Epithelial cell of proximal tubule (primary cell): Measurements from ENCODE around the gene STN1. TPM values are rescaled to one million over a fixed set of nuclear protein-coding genes. Genes with fewer than 3 reads are reported as not detected.

Source experiments
- DNase-seq: peaks from one replicate; pipeline ENCODE4 v3.0.0-alpha.2; 2011; ENCODE audit warnings: low read depth
- H3K4me3 ChIP-seq: 2 replicates; pipeline ENCODE4 v1.5.1; 2011; ENCODE audit warnings: low read depth, mild to moderate bottlenecking, low read length
- CTCF ChIP-seq: conservative IDR thresholded peaks from 2 replicates; pipeline ENCODE4 v1.5.1; 2012; ENCODE audit warnings: low read depth, mild to moderate bottlenecking, low read length
- total RNA-seq: library from RNA; depleted of rRNA; stranded (reverse); fragments of >200 nt; gene quantifications from 2 replicates; pipeline ENCODE4 v1.2.3, GENCODE V29; 2015

The STN1 gene
- total RNA-seq, 1 donor from 2014 or later: 28.2 TPM

- no peak overlapping the region for H3K4me3 ChIP-seq
- no peak for TF ChIP-seq CTCF
- DNase-seq: no peak
These were observed 34.0 kb upstream of the STN1 start for GRCh38 chr10:103951942-103952341.

GRCh38 chr10:103951183-103951582, 33.2 kb upstream of the STN1 start:
- no peak for DNase-seq
- TF ChIP-seq CTCF: no peak
- H3K4me3 ChIP-seq: no peak overlapping the region

- no peak for TF ChIP-seq CTCF
- no peak for DNase-seq
These were observed 31.7 kb upstream of the STN1 start for GRCh38 chr10:103949728-103950127.

GRCh38 chr10:103947799-103948516, 30.0 kb upstream of the STN1 start:
- no peak for TF ChIP-seq CTCF
- no peak for DNase-seq
- no peak overlapping the region for H3K4me3 ChIP-seq

More at GRCh38 chr10:103949728-103950127, 31.7 kb upstream of the STN1 start:
- no peak overlapping the region for H3K4me3 ChIP-seq

- no peak for TF ChIP-seq CTCF
- no peak for DNase-seq
- no peak overlapping the region for H3K4me3 ChIP-seq
These were observed 24.9 kb upstream of the STN1 start for GRCh38 chr10:103942866-103943265.

- no peak overlapping the region for H3K4me3 ChIP-seq
- TF ChIP-seq CTCF: no peak
- DNase-seq: no peak
These were observed 23.8 kb upstream of the STN1 start for GRCh38 chr10:103941801-103942200.

- TF ChIP-seq CTCF: no peak
- H3K4me3 ChIP-seq: no peak overlapping the region
- DNase-seq: no peak
These were observed 21.5 kb upstream of the STN1 start for GRCh38 chr10:103939522-103939921.
